SK-N-SH treated with all-trans-retinoic acid at 6 μM for 48 hours (cell line): ENCODE results near the gene MRPL51.

Experiments used
- ARNTL ChIP-seq: fragments of 450-650 bp; formaldehyde crosslinking; IDR thresholded peaks from 2 replicates; pipeline ENCODE4 v1.5.0; 2020; ENCODE audit warnings: low read depth, mild to moderate bottlenecking, moderate library complexity, borderline replicate concordance
- BACH2 ChIP-seq: fragments of 250-450 bp; sonication (Bioruptor Pico); IDR thresholded peaks from 2 replicates; pipeline ENCODE4 v1.9.0; 2021; ENCODE audit warnings: mild to moderate bottlenecking, borderline replicate concordance
- ISL1 ChIP-seq: fragments of 250-450 bp; sonication (Bioruptor Pico); IDR thresholded peaks from 2 replicates; pipeline ENCODE4 v2.1.2; 2022; ENCODE audit warnings: mild to moderate bottlenecking, moderate library complexity
- PPARA ChIP-seq: fragments of 250-450 bp; sonication (Bioruptor Pico); IDR thresholded peaks from 2 replicates; pipeline ENCODE4 v1.5.0; 2020; ENCODE audit warnings: mild to moderate bottlenecking, borderline replicate concordance
- RARB ChIP-seq: fragments of 250-450 bp; sonication (Bioruptor Pico); IDR thresholded peaks from 2 replicates; pipeline ENCODE4 v1.8.0; 2021; ENCODE audit warnings: mild to moderate bottlenecking, moderate library complexity
- TCF4 ChIP-seq: fragments of 250-450 bp; sonication (Bioruptor Pico); IDR thresholded peaks from 2 replicates; pipeline ENCODE4 v1.8.0; 2021; ENCODE audit warnings: mild to moderate bottlenecking, moderate library complexity, borderline replicate concordance
- TOX ChIP-seq: fragments of 250-450 bp; sonication (Bioruptor Pico); IDR thresholded peaks from 2 replicates; pipeline ENCODE4 v1.8.0; 2021; ENCODE audit warnings: mild to moderate bottlenecking, moderate library complexity, borderline replicate concordance
- ZFP3 ChIP-seq: fragments of 250-450 bp; sonication (Bioruptor Pico); IDR thresholded peaks from 2 replicates; pipeline ENCODE4 v1.5.0; 2020; ENCODE audit warnings: mild to moderate bottlenecking, moderate library complexity
- ZNF565 ChIP-seq: fragments of 450-650 bp; formaldehyde crosslinking; conservative IDR thresholded peaks from 2 replicates; pipeline ENCODE4 v1.5.0; 2020; ENCODE audit warnings: low read depth, mild to moderate bottlenecking, moderate library complexity
- ZNF70 ChIP-seq: fragments of 450-650 bp; formaldehyde crosslinking; IDR thresholded peaks from 2 replicates; pipeline ENCODE4 v1.5.0; 2020; ENCODE audit warnings: mild to moderate bottlenecking, moderate library complexity
- TF ChIP-seq, protein P1 (sequence below): fragments of 250-450 bp; sonication (Bioruptor Pico); IDR thresholded peaks from 2 replicates; pipeline ENCODE4 v1.8.0; 2020; ENCODE audit warnings: mild to moderate bottlenecking, moderate library complexity, borderline replicate concordance

DNA sequence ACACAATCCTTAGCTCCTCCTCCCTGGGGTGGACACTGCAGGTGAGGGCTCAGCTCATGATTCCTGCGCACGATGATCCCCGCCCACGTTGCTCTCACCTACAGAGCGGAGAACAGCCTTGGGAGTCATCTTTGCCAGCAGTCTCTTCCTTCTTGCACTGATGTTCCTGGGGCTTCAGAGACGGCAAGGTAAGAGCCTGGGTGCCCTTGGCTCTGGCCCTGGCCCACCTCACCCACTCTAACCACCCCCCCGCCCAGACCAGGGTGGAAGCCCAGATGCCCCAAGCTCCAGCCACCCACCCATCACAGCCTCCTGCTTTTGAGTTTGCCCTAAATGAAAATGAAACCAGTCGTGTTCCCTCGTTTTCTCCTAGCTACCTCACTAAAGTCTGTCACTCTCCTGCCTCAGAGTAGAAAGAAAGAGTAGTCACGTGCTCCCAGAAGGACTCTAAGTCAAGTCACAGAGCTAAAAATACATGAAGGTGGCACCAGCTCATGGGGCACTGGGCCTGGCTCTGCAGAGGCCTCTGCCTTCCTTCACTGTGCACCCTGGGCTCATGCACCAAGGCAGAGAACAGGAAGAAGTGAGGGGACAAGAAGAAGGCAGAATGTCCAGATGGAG is 32.2 kb downstream of the MRPL51 start:
- no peak for TF ChIP-seq TCF4 (CRISPR knock-in tag)
- no peak for TF ChIP-seq PPARA (CRISPR knock-in tag)
- no peak for TF ChIP-seq TOX (CRISPR knock-in tag)
- no peak for TF ChIP-seq ARNTL (CRISPR knock-in tag)
- TF ChIP-seq ISL1 (CRISPR knock-in tag), result no peak
- no peak for TF ChIP-seq ZNF70 (CRISPR knock-in tag)
- no peak for TF ChIP-seq ZNF565 (CRISPR knock-in tag)
- TF ChIP-seq RARB, result no peak
- no peak for TF ChIP-seq ZFP3 (CRISPR knock-in tag)
- TF ChIP-seq, protein P1, sequence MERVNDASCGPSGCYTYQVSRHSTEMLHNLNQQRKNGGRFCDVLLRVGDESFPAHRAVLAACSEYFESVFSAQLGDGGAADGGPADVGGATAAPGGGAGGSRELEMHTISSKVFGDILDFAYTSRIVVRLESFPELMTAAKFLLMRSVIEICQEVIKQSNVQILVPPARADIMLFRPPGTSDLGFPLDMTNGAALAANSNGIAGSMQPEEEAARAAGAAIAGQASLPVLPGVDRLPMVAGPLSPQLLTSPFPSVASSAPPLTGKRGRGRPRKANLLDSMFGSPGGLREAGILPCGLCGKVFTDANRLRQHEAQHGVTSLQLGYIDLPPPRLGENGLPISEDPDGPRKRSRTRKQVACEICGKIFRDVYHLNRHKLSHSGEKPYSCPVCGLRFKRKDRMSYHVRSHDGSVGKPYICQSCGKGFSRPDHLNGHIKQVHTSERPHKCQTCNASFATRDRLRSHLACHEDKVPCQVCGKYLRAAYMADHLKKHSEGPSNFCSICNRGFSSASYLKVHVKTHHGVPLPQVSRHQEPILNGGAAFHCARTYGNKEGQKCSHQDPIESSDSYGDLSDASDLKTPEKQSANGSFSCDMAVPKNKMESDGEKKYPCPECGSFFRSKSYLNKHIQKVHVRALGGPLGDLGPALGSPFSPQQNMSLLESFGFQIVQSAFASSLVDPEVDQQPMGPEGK (CRISPR knock-in tag), result no peak
- no peak for TF ChIP-seq BACH2
